B cell (primary cell): ENCODE results near the gene RABAC1. TPM values are rescaled to one million over a fixed set of nuclear protein-coding genes. Genes with fewer than 3 reads are reported as not detected.

ENCODE experiments used
- ATAC-seq: fragments of 200-7000 bp; cut with Tn5 transposase; one replicate; pipeline ENCODE4 v1.10.0; 2021; ENCODE audit warnings: low read depth, mild to moderate bottlenecking, moderate number of reproducible peaks, moderate library complexity
- CTCF ChIA-PET: fragments of 350-600 bp; sonication (Branson Sonifier 250); formaldehyde crosslinking; loops from one replicate; lab custom pipeline; 2021; ENCODE audit warnings: antibody characterized with exemption, inconsistent platforms; lab: Charles Lee
- POLR2A ChIA-PET: fragments of 350-600 bp; sonication (Branson Sonifier 250); formaldehyde crosslinking; loops from one replicate; lab custom pipeline; 2021; ENCODE audit warnings: antibody characterized with exemption; lab: Charles Lee
- DNase-seq: peaks from one replicate; pipeline ENCODE4 v3.0.0; 2013
- H2AFZ ChIP-seq: 2 replicates; pipeline ENCODE4 v1.6.1; 2012; ENCODE audit warnings: mild to moderate bottlenecking, low read depth, low read length; ENCODE audit not compliant: insufficient read depth, poor library complexity, severe bottlenecking
- H3K27ac ChIP-seq, 2 donors: 1 replicate in 1 of 2; 2 replicates in 1 of 2; pipeline ENCODE4 v1.5.1; 2012 to 2013; ENCODE audit warnings: low read length in 2 of 2, mild to moderate bottlenecking in 2 of 2, moderate library complexity in 1 of 2
- H3K27me3 ChIP-seq, 4 experiments: fragments of 200-600 bp in 1 of 4; sonication (generic) in 1 of 4; replicated peaks in 1 of 4; 1 replicate in 2 of 4; 2 replicates in 2 of 4; pipeline versions ENCODE4 v1.6.1 to v1.7.0; 2013 to 2016; ENCODE audit warnings: low read length in 3 of 4, mild to moderate bottlenecking in 2 of 4, mixed read lengths in 1 of 4, moderate library complexity in 1 of 4; ENCODE audit not compliant: insufficient read depth in 4 of 4, control insufficient read depth in 3 of 4; ENCODE audit errors: control extremely low read depth in 1 of 4
- H3K36me3 ChIP-seq, 2 experiments: replicated peaks in 1 of 2; 1 replicate in 1 of 2; 2 replicates in 1 of 2; pipeline versions ENCODE4 v1.6.1 to v1.7.1; 2013; ENCODE audit warnings: low read length in 1 of 2; ENCODE audit not compliant: insufficient read depth in 2 of 2, control insufficient read depth in 1 of 2; ENCODE audit errors: control extremely low read depth in 1 of 2, extremely low read depth in 1 of 2
- H3K4me1 ChIP-seq, 2 donors: fragments of 200-600 bp in 1 of 2; sonication (generic) in 1 of 2; 1 replicate in 1 of 2; 2 replicates in 1 of 2; pipeline versions ENCODE4 v1.5.1 to v1.6.1; 2013 to 2017; ENCODE audit warnings: low read length in 2 of 2; ENCODE audit not compliant: control insufficient read depth in 2 of 2, insufficient read depth in 2 of 2
- H3K4me2 ChIP-seq: replicated peaks from 2 replicates; pipeline ENCODE3; 2012; ENCODE audit warnings: mild to moderate bottlenecking, low read depth, low read length; ENCODE audit not compliant: poor library complexity, severe bottlenecking
- H3K4me3 ChIP-seq, 5 experiments: fragments of 200-600 bp in 1 of 5; sonication (generic) in 1 of 5; 1 replicate in 3 of 5; 2 replicates in 2 of 5; pipeline versions ENCODE4 v1.5.1 to v1.7.0; 2011 to 2016; ENCODE audit warnings: low read length in 4 of 5, mild to moderate bottlenecking in 4 of 5, low read depth in 2 of 5, control low read depth in 1 of 5, moderate library complexity in 1 of 5; ENCODE audit not compliant: insufficient read depth in 1 of 5; ENCODE audit errors: control extremely low read depth in 1 of 5, extremely low read depth in 1 of 5
- H3K79me2 ChIP-seq: fragments of 200-600 bp; sonication (generic); one replicate; pipeline ENCODE4 v1.6.0; 2016; ENCODE audit warnings: low read length; ENCODE audit not compliant: control insufficient read depth, insufficient read depth
- H3K9ac ChIP-seq: fragments of 200-600 bp; sonication (generic); 2 replicates; pipeline ENCODE4 v1.6.1; 2017; ENCODE audit warnings: mild to moderate bottlenecking, low read length, moderate library complexity
- H3K9me3 ChIP-seq, 3 donors: one replicate each; pipeline versions ENCODE4 v1.6.1 to v1.7.1; 2013; ENCODE audit warnings: low read length in 2 of 3; ENCODE audit not compliant: control insufficient read depth in 2 of 3, insufficient read depth in 1 of 3; ENCODE audit errors: control extremely low read depth in 1 of 3
- H4K20me1 ChIP-seq: 2 replicates; pipeline ENCODE4 v1.6.0; 2012; ENCODE audit warnings: mild to moderate bottlenecking, low read length; ENCODE audit not compliant: insufficient read depth, control insufficient read depth, poor library complexity, severe bottlenecking
- H3K27ac Mint-ChIP-seq: one replicate; pipeline ENCODE4 v1.8.0; 2021; ENCODE audit warnings: mixed read lengths
- H3K27me3 Mint-ChIP-seq: one replicate; pipeline ENCODE4 v1.8.0; 2021; ENCODE audit warnings: mixed read lengths
- H3K4me1 Mint-ChIP-seq: one replicate; pipeline ENCODE4 v1.8.0; 2021; ENCODE audit warnings: mixed read lengths
- H3K4me3 Mint-ChIP-seq: one replicate; pipeline ENCODE4 v1.8.0; 2021; ENCODE audit warnings: mixed read lengths
- H3K9me3 Mint-ChIP-seq: one replicate; pipeline ENCODE4 v1.8.0; 2022; ENCODE audit warnings: mixed read lengths; ENCODE audit not compliant: insufficient read depth
- CTCF ChIP-seq: fragments of 200-600 bp; IDR thresholded peaks from one replicate; pipeline ENCODE4 v1.8.0; 2022; ENCODE audit warnings: antibody characterized with exemption, mild to moderate bottlenecking
- EZH2 ChIP-seq: IDR thresholded peaks from 2 replicates; pipeline ENCODE4 v1.6.1; 2012; ENCODE audit warnings: borderline replicate concordance, low read depth, mild to moderate bottlenecking, moderate library complexity, low read length; ENCODE audit not compliant: insufficient read depth, poor library complexity, severe bottlenecking
- WGBS: methylation state at CpG from one replicate; pipeline ENCODE4 v1.1.5; 2013; ENCODE audit warnings: missing lambda C conversion rate; ENCODE audit not compliant: insufficient coverage; 5-methylcytosine and 5-hydroxymethylcytosine counted together
- intact Hi-C: fragments of 100-400 bp; cut with micrococcal nuclease; formaldehyde crosslinking; loops from one replicate; pipeline ENCODE4 v1.10.0; 2022
- polyA plus RNA-seq: library from polyadenylated mRNA; depleted of rRNA; stranded (reverse); fragments of >200 nt; gene quantifications from 2 replicates; pipeline ENCODE4 v1.2.3, GENCODE V29; 2012
- total RNA-seq, 2 donors: library from RNA; stranded (reverse); fragments of 120-200 nt in 1 of 2; gene quantifications; 1 replicate in 1 of 2; 2 replicates in 1 of 2; pipeline versions ENCODE4 v1.2.3 to v1.2.4, GENCODE V29; 2013 to 2022

RABAC1 gene
- total and polyA plus RNA-seq, 2 donors (not counting 1 experiment from before 2014, with no cell fraction given): 146 to 190 TPM

GRCh38 chr19:41991025-41991424, 31.9 kb upstream of the RABAC1 start:
- Mint-ChIP-seq H3K4me3 (no peak overlapping the region), H3K27ac (no peak overlapping the region), H3K4me1 (peaks cover 21% of the 10 kb centered on the region), H3K27me3 (peaks cover 24% of the 10 kb centered on the region), H3K9me3 (no peaks in the 10 kb centered on the region)
- ATAC-seq (no peak), DNase-seq (no peak)
- ChIA-PET CTCF (no interaction called here), POLR2A (no interaction called here)
- Histone ChIP-seq H3K27me3 (peaks cover 0 to 31% (median 13%) of the 10 kb centered on the region in 4 experiments), H3K9me3 (peaks cover 0 to 3% (median 0%) of the 10 kb centered on the region in 3 donors), H3K4me3 (no peak overlapping the region), H3K27ac (no peak overlapping the region), H3K79me2 (no peaks in the 10 kb centered on the region), H3K4me1 (peaks cover 12% of the 10 kb centered on the region in 2 donors), H2AFZ (no peak overlapping the region), H3K9ac (no peak overlapping the region), H4K20me1 (no peaks in the 10 kb centered on the region), H3K4me2 (no peak overlapping the region), H3K36me3 (no peaks in the 10 kb centered on the region)
- intact Hi-C loops: no loop called here
- TF ChIP-seq CTCF (no peak), EZH2 (no peak)
- WGBS: 89% methylated on average over 12 of the region's 15 CpGs

- Histone ChIP-seq H3K27ac (no peak overlapping the region), H3K79me2 (no peaks in the 10 kb centered on the region), H3K4me2 (no peak overlapping the region), H3K36me3 (no peaks in the 10 kb centered on the region), H3K4me3 (no peak overlapping the region), H3K9ac (no peak overlapping the region), H3K9me3 (no peaks in the 10 kb centered on the region), H3K4me1 (peaks cover 9 to 12% of the 10 kb centered on the region in 2 donors), H2AFZ (no peak overlapping the region), H4K20me1 (no peaks in the 10 kb centered on the region), H3K27me3 (peaks cover 0 to 27% (median 9%) of the 10 kb centered on the region in 4 experiments)
- intact Hi-C loops: no loop called here
- peak; percentile 12 for TF ChIP-seq CTCF
- no peak for TF ChIP-seq EZH2
- Mint-ChIP-seq H3K4me3 (no peak overlapping the region), H3K9me3 (no peaks in the 10 kb centered on the region), H3K27me3 (peaks cover 20% of the 10 kb centered on the region), H3K4me1 (peaks cover 19% of the 10 kb centered on the region), H3K27ac (no peak overlapping the region)
- ChIA-PET CTCF (no interaction called here), POLR2A (no interaction called here)
- DNase-seq: no peak
- no peak for ATAC-seq
- WGBS: 100% methylated on average over 1 of the region's 2 CpGs
Observed at GRCh38 chr19:41990615-41991014, 31.5 kb upstream of the RABAC1 start.
